PC-3 (cell line): Measurements from ENCODE around the gene LRRC31. TPM values are rescaled to one million over a fixed set of nuclear protein-coding genes. Genes with fewer than 3 reads are reported as not detected.

Experiments
- ATAC-seq: fragments of 200-7000 bp; cut with Tn5 transposase; 2 replicates; pipeline ENCODE4 v1.9.1; 2020; ENCODE audit warnings: mild to moderate bottlenecking, moderate library complexity
- BruUV-seq: library from RNA; stranded (reverse); fragments of 400-500 nt; replicated peaks from 2 replicates; lab custom pipeline; 2021; lab: Mats Ljungman, UMichigan
- CTCF ChIA-PET: fragments of 300-600 bp; sonication (Branson Sonifier 250); formaldehyde crosslinking; loops from one replicate; lab custom pipeline; 2022; ENCODE audit warnings: antibody characterized with exemption; lab: Charles Lee
- POLR2A ChIA-PET: fragments of 300-600 bp; sonication (Branson Sonifier 250); formaldehyde crosslinking; loops from one replicate; lab custom pipeline; 2022; ENCODE audit warnings: antibody characterized with exemption; ENCODE audit not compliant: unreplicated experiment; lab: Charles Lee
- DNase-seq: peaks from one replicate; pipeline ENCODE4 v3.0.0-alpha.2; 2015
- H2AFZ ChIP-seq: fragments of 300-600 bp; sonication (generic); 2 replicates; pipeline ENCODE4 v1.6.0; 2016; ENCODE audit warnings: antibody characterized with exemption, low read length
- H3F3A ChIP-seq: fragments of 300-600 bp; sonication (generic); one replicate; pipeline ENCODE4 v1.6.0; 2017; ENCODE audit warnings: antibody characterized with exemption, low read length, control low read depth, mild to moderate bottlenecking; ENCODE audit not compliant: unreplicated experiment
- H3K27ac ChIP-seq: fragments of 300-600 bp; sonication (generic); 2 replicates; pipeline ENCODE4 v1.5.1; 2016; ENCODE audit warnings: mild to moderate bottlenecking, low read length
- H3K27me3 ChIP-seq: fragments of 300-600 bp; sonication (generic); 2 replicates; pipeline ENCODE4 v1.6.1; 2016; ENCODE audit warnings: low read length, mixed read lengths
- H3K36me3 ChIP-seq: fragments of 300-600 bp; sonication (generic); 2 replicates; pipeline ENCODE4 v1.6.1; 2016; ENCODE audit warnings: low read depth, mixed run types, low read length, mixed read lengths
- H3K4me1 ChIP-seq: fragments of 300-600 bp; sonication (generic); 2 replicates; pipeline ENCODE4 v1.5.1; 2016; ENCODE audit warnings: low read length; ENCODE audit not compliant: insufficient read depth
- H3K4me2 ChIP-seq: fragments of 300-600 bp; sonication (generic); 2 replicates; pipeline ENCODE4 v1.6.0; 2016; ENCODE audit warnings: low read length
- H3K4me3 ChIP-seq: fragments of 300-600 bp; sonication (generic); 2 replicates; pipeline ENCODE4 v1.5.1; 2016; ENCODE audit warnings: mild to moderate bottlenecking, low read length, mixed read lengths
- H3K79me2 ChIP-seq: fragments of 300-600 bp; sonication (generic); 2 replicates; pipeline ENCODE4 v1.6.1; 2017; ENCODE audit warnings: low read length, mixed read lengths
- H3K9ac ChIP-seq: fragments of 300-600 bp; sonication (generic); 2 replicates; pipeline ENCODE4 v1.6.0; 2016; ENCODE audit warnings: mild to moderate bottlenecking, low read length
- H3K9me2 ChIP-seq: fragments of 300-600 bp; sonication (generic); replicated peaks from 2 replicates; pipeline ENCODE4 v1.6.1; 2016; ENCODE audit warnings: mixed run types, low read length, mixed read lengths
- H3K9me3 ChIP-seq: fragments of 300-600 bp; sonication (generic); 2 replicates; pipeline ENCODE4 v1.6.1; 2016; ENCODE audit warnings: low read length, mixed read lengths
- H4K20me1 ChIP-seq: fragments of 300-600 bp; sonication (generic); 2 replicates; pipeline ENCODE4 v1.6.1; 2016; ENCODE audit warnings: low read length, mixed read lengths
- CTCF ChIP-seq: fragments of 300-600 bp; sonication (generic); conservative IDR thresholded peaks from 2 replicates; pipeline ENCODE4 v1.5.1; 2017; ENCODE audit warnings: antibody characterized with exemption, low read depth, mild to moderate bottlenecking, low read length
- EZH2 ChIP-seq: fragments of 300-600 bp; sonication (generic); IDR thresholded peaks from one replicate; pipeline ENCODE4 v1.6.1; 2017; ENCODE audit warnings: antibody characterized with exemption, mild to moderate bottlenecking, low read length; ENCODE audit not compliant: unreplicated experiment
- EZH2phosphoT487 ChIP-seq: fragments of 300-600 bp; sonication (generic); IDR thresholded peaks from 2 replicates; pipeline ENCODE4 v1.6.1; 2018; ENCODE audit warnings: mild to moderate bottlenecking, antibody characterized with exemption, low read length, borderline replicate concordance
- intact Hi-C: fragments of 100-400 bp; cut with micrococcal nuclease; formaldehyde crosslinking; loops from 2 replicates; pipeline ENCODE4 v1.9.0; 2023
- total RNA-seq: library from RNA; depleted of rRNA; stranded (reverse); fragments of >200 nt; gene quantifications from 2 replicates; pipeline ENCODE4 v1.2.3, GENCODE V29; 2014

The LRRC31 gene
- total RNA-seq, 1 experiment from 2014 or later, result 0.04 TPM

DNA sequence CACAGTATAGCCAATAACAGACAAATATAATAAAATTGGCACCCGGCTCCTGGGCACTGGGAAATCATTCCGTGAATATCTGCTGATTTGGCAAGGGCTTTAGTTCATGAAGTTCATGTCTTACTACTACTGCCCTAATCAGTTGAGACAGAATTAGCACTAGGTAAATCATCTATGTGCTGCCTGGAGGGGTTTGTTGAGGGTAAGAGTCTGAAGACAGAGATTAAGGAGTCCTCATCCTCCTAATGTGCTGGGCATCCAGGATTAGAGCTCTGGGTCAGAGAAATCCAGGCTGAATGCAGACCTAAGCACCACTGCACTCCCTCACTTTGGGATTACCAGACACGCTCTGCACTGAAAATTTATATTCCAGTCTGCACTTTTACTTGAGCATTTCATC is 43.6 kb upstream of the LRRC31 start:
- Histone ChIP-seq H3K27me3 (no peaks in the 10 kb centered on the region), H3F3A (no peaks in the 10 kb centered on the region), H4K20me1 (no peaks in the 10 kb centered on the region), H3K79me2 (no peaks in the 10 kb centered on the region), H3K4me3 (no peak overlapping the region), H3K4me1 (no peaks in the 10 kb centered on the region), H3K4me2 (no peak overlapping the region), H3K9me3 (no peaks in the 10 kb centered on the region), H3K36me3 (no peaks in the 10 kb centered on the region), H3K9ac (no peak overlapping the region), H2AFZ (no peak overlapping the region), H3K27ac (no peak overlapping the region), H3K9me2 (no peaks in the 10 kb centered on the region)
- ATAC-seq (no peak), DNase-seq (no peak)
- intact Hi-C loops, result no loop called here
- CTCF ChIA-PET, result no interaction called here
- TF ChIP-seq CTCF (no peak), EZH2 (no peak), EZH2phosphoT487 (no peak)
- POLR2A ChIA-PET, result no interaction called here
- no TSS peak for BruUV-seq

- Histone ChIP-seq H3K4me3 (no peak within 1 kb of the TSS), H3K36me3 (no peaks in the 10 kb centered on the region), H3K9me2 (no peaks in the 10 kb centered on the region), H3K4me2 (no peak within 1 kb of the TSS), H3K27ac (no peak within 1 kb of the TSS), H3K4me1 (no peaks in the 10 kb centered on the region), H3K79me2 (no peaks in the 10 kb centered on the region), H3K9me3 (no peaks in the 10 kb centered on the region), H3F3A (no peaks in the 10 kb centered on the region), H3K9ac (no peak within 1 kb of the TSS), H4K20me1 (no peaks in the 10 kb centered on the region), H2AFZ (no peak within 1 kb of the TSS), H3K27me3 (no peaks in the 10 kb centered on the region)
- DNase-seq (no peak), ATAC-seq (no peak)
- BruUV-seq, result no TSS peak
- intact Hi-C loops, result loop anchor here (2.0 kb wide), 1 partner anchor 40 kb away; no protein-coding TSS in a partner anchor
- CTCF ChIA-PET, result no interaction called here
- TF ChIP-seq EZH2phosphoT487, result no peak
- TF ChIP-seq EZH2, result no peak
- TF ChIP-seq CTCF, result no peak
- POLR2A ChIA-PET, result no interaction called here
These were observed 41.5 kb upstream of the LRRC31 start, which contains the start of gene SAMD7 for GRCh38 chr3:169911272-169911671. SAMD7 (plus strand) TSS chr3:169911572; CDS start chr3:169919499, 7,927 bp downstream.

DNA sequence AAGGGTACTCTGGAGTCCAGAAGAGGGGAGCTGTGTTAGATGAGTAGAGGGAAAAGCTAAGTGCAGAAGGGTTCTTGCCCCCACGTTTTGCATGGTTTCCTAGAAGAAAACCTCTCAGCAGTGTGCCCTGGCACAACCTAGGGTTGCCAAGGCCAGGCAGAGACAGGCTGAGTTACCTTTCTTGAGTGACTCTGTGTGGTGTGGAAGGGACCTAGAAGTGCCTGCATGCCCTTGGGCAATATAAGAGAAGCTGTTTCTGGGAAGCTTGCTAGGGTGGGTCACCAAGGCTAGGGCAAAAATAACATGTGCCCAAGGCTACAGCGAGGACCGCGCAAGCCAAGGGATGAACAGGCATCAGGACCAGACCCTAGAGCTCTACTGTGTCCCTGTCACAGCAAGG is 38.2 kb upstream of the LRRC31 start:
- no TSS peak for BruUV-seq

More for the DNA sequence above, 38.2 kb upstream of the LRRC31 start:
- H3K4me1 ChIP-seq, result peaks cover 7% of the 10 kb centered on the region; the same call in 1 of the 2 replicates
- H3K27ac ChIP-seq, result no peak overlapping the region
- POLR2A ChIA-PET, result interaction anchor here (0.6 kb wide), 1 partner anchor 962 kb away, joined by 3 read pairs; the partner anchor contains the start of gene RPL22L1
- no peaks in the 10 kb centered on the region for H3K27me3 ChIP-seq
- no peak overlapping the region for H3K4me3 ChIP-seq
- no peak for DNase-seq
- H3K9me3 ChIP-seq, result no peaks in the 10 kb centered on the region
- no peak for ATAC-seq
- no peak overlapping the region for H2AFZ ChIP-seq
- H3K9ac ChIP-seq, result no peak overlapping the region
- H3K79me2 ChIP-seq, result no peaks in the 10 kb centered on the region
- no peaks in the 10 kb centered on the region for H4K20me1 ChIP-seq
- CTCF ChIA-PET, result no interaction called here
- H3K9me2 ChIP-seq, result no peaks in the 10 kb centered on the region
- H3F3A ChIP-seq, result no peaks in the 10 kb centered on the region
- TF ChIP-seq EZH2phosphoT487, result no peak
- TF ChIP-seq CTCF, result no peak
- TF ChIP-seq EZH2, result no peak
- H3K4me2 ChIP-seq, result no peak overlapping the region
- intact Hi-C loops, result no loop called here
- no peaks in the 10 kb centered on the region for H3K36me3 ChIP-seq
